B cell (primary cell): ENCODE results near the gene DNAH6. TPM values are rescaled to one million over a fixed set of nuclear protein-coding genes. Genes with fewer than 3 reads are reported as not detected.

Experiments
- ATAC-seq: fragments of 200-7000 bp; cut with Tn5 transposase; one replicate; pipeline ENCODE4 v1.10.0; 2021; ENCODE audit warnings: low read depth, mild to moderate bottlenecking, moderate number of reproducible peaks, moderate library complexity
- CTCF ChIA-PET: fragments of 350-600 bp; sonication (Branson Sonifier 250); formaldehyde crosslinking; loops from one replicate; lab custom pipeline; 2021; ENCODE audit warnings: antibody characterized with exemption, inconsistent platforms; lab: Charles Lee
- POLR2A ChIA-PET: fragments of 350-600 bp; sonication (Branson Sonifier 250); formaldehyde crosslinking; loops from one replicate; lab custom pipeline; 2021; ENCODE audit warnings: antibody characterized with exemption; lab: Charles Lee
- DNase-seq: peaks from one replicate; pipeline ENCODE4 v3.0.0; 2013
- H2AFZ ChIP-seq: 2 replicates; pipeline ENCODE4 v1.6.1; 2012; ENCODE audit warnings: mild to moderate bottlenecking, low read depth, low read length; ENCODE audit not compliant: insufficient read depth, poor library complexity, severe bottlenecking
- H3K27ac ChIP-seq, 2 donors: 1 replicate in 1 of 2; 2 replicates in 1 of 2; pipeline ENCODE4 v1.5.1; 2012 to 2013; ENCODE audit warnings: low read length in 2 of 2, mild to moderate bottlenecking in 2 of 2, moderate library complexity in 1 of 2
- H3K27me3 ChIP-seq, 4 experiments: fragments of 200-600 bp in 1 of 4; sonication (generic) in 1 of 4; replicated peaks in 1 of 4; 1 replicate in 2 of 4; 2 replicates in 2 of 4; pipeline versions ENCODE4 v1.6.1 to v1.7.0; 2013 to 2016; ENCODE audit warnings: low read length in 3 of 4, mild to moderate bottlenecking in 2 of 4, mixed read lengths in 1 of 4, moderate library complexity in 1 of 4; ENCODE audit not compliant: insufficient read depth in 4 of 4, control insufficient read depth in 3 of 4; ENCODE audit errors: control extremely low read depth in 1 of 4
- H3K36me3 ChIP-seq, 2 experiments: replicated peaks in 1 of 2; 1 replicate in 1 of 2; 2 replicates in 1 of 2; pipeline versions ENCODE4 v1.6.1 to v1.7.1; 2013; ENCODE audit warnings: low read length in 1 of 2; ENCODE audit not compliant: insufficient read depth in 2 of 2, control insufficient read depth in 1 of 2; ENCODE audit errors: control extremely low read depth in 1 of 2, extremely low read depth in 1 of 2
- H3K4me1 ChIP-seq, 2 donors: fragments of 200-600 bp in 1 of 2; sonication (generic) in 1 of 2; 1 replicate in 1 of 2; 2 replicates in 1 of 2; pipeline versions ENCODE4 v1.5.1 to v1.6.1; 2013 to 2017; ENCODE audit warnings: low read length in 2 of 2; ENCODE audit not compliant: control insufficient read depth in 2 of 2, insufficient read depth in 2 of 2
- H3K4me2 ChIP-seq: replicated peaks from 2 replicates; pipeline ENCODE3; 2012; ENCODE audit warnings: mild to moderate bottlenecking, low read depth, low read length; ENCODE audit not compliant: poor library complexity, severe bottlenecking
- H3K4me3 ChIP-seq, 5 experiments: fragments of 200-600 bp in 1 of 5; sonication (generic) in 1 of 5; 1 replicate in 3 of 5; 2 replicates in 2 of 5; pipeline versions ENCODE4 v1.5.1 to v1.7.0; 2011 to 2016; ENCODE audit warnings: low read length in 4 of 5, mild to moderate bottlenecking in 4 of 5, low read depth in 2 of 5, control low read depth in 1 of 5, moderate library complexity in 1 of 5; ENCODE audit not compliant: insufficient read depth in 1 of 5; ENCODE audit errors: control extremely low read depth in 1 of 5, extremely low read depth in 1 of 5
- H3K79me2 ChIP-seq: fragments of 200-600 bp; sonication (generic); one replicate; pipeline ENCODE4 v1.6.0; 2016; ENCODE audit warnings: low read length; ENCODE audit not compliant: control insufficient read depth, insufficient read depth
- H3K9ac ChIP-seq: fragments of 200-600 bp; sonication (generic); 2 replicates; pipeline ENCODE4 v1.6.1; 2017; ENCODE audit warnings: mild to moderate bottlenecking, low read length, moderate library complexity
- H3K9me3 ChIP-seq, 3 donors: one replicate each; pipeline versions ENCODE4 v1.6.1 to v1.7.1; 2013; ENCODE audit warnings: low read length in 2 of 3; ENCODE audit not compliant: control insufficient read depth in 2 of 3, insufficient read depth in 1 of 3; ENCODE audit errors: control extremely low read depth in 1 of 3
- H4K20me1 ChIP-seq: 2 replicates; pipeline ENCODE4 v1.6.0; 2012; ENCODE audit warnings: mild to moderate bottlenecking, low read length; ENCODE audit not compliant: insufficient read depth, control insufficient read depth, poor library complexity, severe bottlenecking
- H3K27ac Mint-ChIP-seq: one replicate; pipeline ENCODE4 v1.8.0; 2021; ENCODE audit warnings: mixed read lengths
- H3K27me3 Mint-ChIP-seq: one replicate; pipeline ENCODE4 v1.8.0; 2021; ENCODE audit warnings: mixed read lengths
- H3K4me1 Mint-ChIP-seq: one replicate; pipeline ENCODE4 v1.8.0; 2021; ENCODE audit warnings: mixed read lengths
- H3K4me3 Mint-ChIP-seq: one replicate; pipeline ENCODE4 v1.8.0; 2021; ENCODE audit warnings: mixed read lengths
- H3K9me3 Mint-ChIP-seq: one replicate; pipeline ENCODE4 v1.8.0; 2022; ENCODE audit warnings: mixed read lengths; ENCODE audit not compliant: insufficient read depth
- EZH2 ChIP-seq: IDR thresholded peaks from 2 replicates; pipeline ENCODE4 v1.6.1; 2012; ENCODE audit warnings: borderline replicate concordance, low read depth, mild to moderate bottlenecking, moderate library complexity, low read length; ENCODE audit not compliant: insufficient read depth, poor library complexity, severe bottlenecking
- WGBS: methylation state at CpG from one replicate; pipeline ENCODE4 v1.1.5; 2013; ENCODE audit warnings: missing lambda C conversion rate; ENCODE audit not compliant: insufficient coverage; 5-methylcytosine and 5-hydroxymethylcytosine counted together
- intact Hi-C: fragments of 100-400 bp; cut with micrococcal nuclease; formaldehyde crosslinking; loops from one replicate; pipeline ENCODE4 v1.10.0; 2022
- polyA plus RNA-seq: library from polyadenylated mRNA; depleted of rRNA; stranded (reverse); fragments of >200 nt; gene quantifications from 2 replicates; pipeline ENCODE4 v1.2.3, GENCODE V29; 2012
- total RNA-seq, 2 donors: library from RNA; stranded (reverse); fragments of 120-200 nt in 1 of 2; gene quantifications; 1 replicate in 1 of 2; 2 replicates in 1 of 2; pipeline versions ENCODE4 v1.2.3 to v1.2.4, GENCODE V29; 2013 to 2022
- TF ChIP-seq, protein P1 (sequence below): fragments of 200-600 bp; IDR thresholded peaks from one replicate; pipeline ENCODE4 v1.8.0; 2022; ENCODE audit warnings: antibody characterized with exemption, mild to moderate bottlenecking

Gene DNAH6
- total and polyA plus RNA-seq, 2 donors (not counting 1 experiment from before 2014, with no cell fraction given): 0.01 to 1.9 TPM

DNA sequence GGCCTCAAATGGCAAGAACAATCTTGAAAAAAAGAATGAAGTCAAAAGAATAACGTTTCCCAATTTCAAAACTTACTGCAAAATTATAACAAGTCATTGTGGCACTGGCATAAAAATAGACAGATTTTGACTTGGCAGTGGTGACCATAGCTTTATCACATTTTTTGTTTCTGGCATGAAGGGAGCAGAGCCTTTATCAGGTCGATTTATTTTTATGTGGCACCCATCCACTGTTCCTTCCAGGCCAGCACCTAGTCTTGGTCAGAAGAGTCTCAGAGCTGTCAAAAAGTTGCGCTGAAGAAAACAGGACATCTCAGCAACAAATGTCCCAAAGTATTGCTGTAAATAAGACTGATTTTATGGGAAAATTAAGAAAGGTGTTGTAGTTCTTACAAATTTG is 272.2 kb downstream of the DNAH6 start:
- CTCF ChIA-PET: no interaction called here
- H2AFZ ChIP-seq: no peak overlapping the region
- intact Hi-C loops: no loop called here
- no peak for TF ChIP-seq EZH2
- TF ChIP-seq, protein P1, sequence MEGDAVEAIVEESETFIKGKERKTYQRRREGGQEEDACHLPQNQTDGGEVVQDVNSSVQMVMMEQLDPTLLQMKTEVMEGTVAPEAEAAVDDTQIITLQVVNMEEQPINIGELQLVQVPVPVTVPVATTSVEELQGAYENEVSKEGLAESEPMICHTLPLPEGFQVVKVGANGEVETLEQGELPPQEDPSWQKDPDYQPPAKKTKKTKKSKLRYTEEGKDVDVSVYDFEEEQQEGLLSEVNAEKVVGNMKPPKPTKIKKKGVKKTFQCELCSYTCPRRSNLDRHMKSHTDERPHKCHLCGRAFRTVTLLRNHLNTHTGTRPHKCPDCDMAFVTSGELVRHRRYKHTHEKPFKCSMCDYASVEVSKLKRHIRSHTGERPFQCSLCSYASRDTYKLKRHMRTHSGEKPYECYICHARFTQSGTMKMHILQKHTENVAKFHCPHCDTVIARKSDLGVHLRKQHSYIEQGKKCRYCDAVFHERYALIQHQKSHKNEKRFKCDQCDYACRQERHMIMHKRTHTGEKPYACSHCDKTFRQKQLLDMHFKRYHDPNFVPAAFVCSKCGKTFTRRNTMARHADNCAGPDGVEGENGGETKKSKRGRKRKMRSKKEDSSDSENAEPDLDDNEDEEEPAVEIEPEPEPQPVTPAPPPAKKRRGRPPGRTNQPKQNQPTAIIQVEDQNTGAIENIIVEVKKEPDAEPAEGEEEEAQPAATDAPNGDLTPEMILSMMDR: no peak
- H3K27me3 ChIP-seq: no peaks in the 10 kb centered on the region
- Mint-ChIP-seq H3K9me3 (no peaks in the 10 kb centered on the region), H3K27ac (no peak overlapping the region), H3K4me1 (no peaks in the 10 kb centered on the region), H3K4me3 (no peak overlapping the region), H3K27me3 (no peaks in the 10 kb centered on the region)
- 72% methylated on average over 2 of the region's 3 CpGs for WGBS
- no peaks in the 10 kb centered on the region for H3K4me1 ChIP-seq
- H3K36me3 ChIP-seq: no peaks in the 10 kb centered on the region
- H3K9ac ChIP-seq: no peak overlapping the region
- H3K9me3 ChIP-seq: no peaks in the 10 kb centered on the region
- H3K4me3 ChIP-seq: no peak overlapping the region
- no peak overlapping the region for H3K4me2 ChIP-seq
- POLR2A ChIA-PET: no interaction called here
- H4K20me1 ChIP-seq: no peaks in the 10 kb centered on the region
- no peak for ATAC-seq
- no peak for DNase-seq
- no peaks in the 10 kb centered on the region for H3K79me2 ChIP-seq
- H3K27ac ChIP-seq: no peak overlapping the region

DNA sequence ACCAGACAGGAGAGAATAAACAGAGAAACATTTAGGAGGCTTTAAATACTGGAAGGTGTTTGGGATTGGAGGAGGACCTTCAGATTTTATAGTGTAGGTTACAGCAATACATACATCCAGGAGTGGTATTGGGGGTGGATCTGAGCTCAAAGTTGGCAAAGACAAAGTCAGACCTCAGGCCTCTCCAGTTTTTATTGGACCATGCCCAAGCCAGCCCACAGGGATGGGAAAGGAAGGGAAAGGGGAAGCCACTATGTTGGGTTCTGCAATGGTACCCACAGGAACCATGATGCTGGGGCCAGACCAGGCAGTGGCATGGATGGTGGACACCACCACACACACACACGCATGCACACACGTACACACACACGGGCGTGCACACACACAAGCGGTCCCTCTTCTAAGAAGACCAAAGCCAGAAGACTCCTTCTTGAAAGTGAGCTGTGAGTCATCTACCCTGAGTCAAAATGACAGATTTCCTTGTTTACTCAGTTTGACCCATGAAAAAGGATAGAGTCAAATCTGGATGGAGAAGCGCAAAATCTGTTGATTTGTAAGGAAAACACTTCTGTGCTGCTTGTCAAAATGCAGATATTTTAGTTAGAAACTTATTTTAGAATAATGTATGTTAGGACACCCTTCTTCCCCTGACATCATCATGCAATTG is 276.7 kb downstream of the DNAH6 start:
- no peaks in the 10 kb centered on the region for H3K4me1 ChIP-seq
- H3K4me1 Mint-ChIP-seq: no peaks in the 10 kb centered on the region
- ChIA-PET CTCF (no interaction called here), POLR2A (no interaction called here)
- DNase-seq (no peak), ATAC-seq (no peak)
- WGBS: 100% methylated on average over 5 of the region's 6 CpGs
- H3K27me3 Mint-ChIP-seq: no peaks in the 10 kb centered on the region
- H3K9me3 Mint-ChIP-seq: no peaks in the 10 kb centered on the region
- no peak overlapping the region for H3K27ac ChIP-seq
- H3K27me3 ChIP-seq: no peaks in the 10 kb centered on the region
- H3K36me3 ChIP-seq: no peaks in the 10 kb centered on the region
- peaks cover 0 to 1% (median 0%) of the 10 kb centered on the region in 3 donors for H3K9me3 ChIP-seq
- no peak overlapping the region for H3K4me3 ChIP-seq
- no peak overlapping the region for H3K4me2 ChIP-seq
- H4K20me1 ChIP-seq: no peaks in the 10 kb centered on the region
- no peaks in the 10 kb centered on the region for H3K79me2 ChIP-seq
- no peak overlapping the region for H3K27ac Mint-ChIP-seq
- H3K4me3 Mint-ChIP-seq: no peak overlapping the region
- intact Hi-C loops: no loop called here
- no peak for TF ChIP-seq EZH2
- TF ChIP-seq, protein P1: no peak
- H2AFZ ChIP-seq: no peak overlapping the region
- H3K9ac ChIP-seq: no peak overlapping the region
